Neural cell (in vitro differentiated cells): ENCODE measurements around the gene TRERF1. TPM values are rescaled to one million over a fixed set of nuclear protein-coding genes. Genes with fewer than 3 reads are reported as not detected.

ENCODE experiments used
- H2AFZ ChIP-seq: fragments of 200-600, 300-800 bp; sonication (generic), shearing (Covaris generic); 2 replicates; pipeline ENCODE4 v1.6.0; 2014; ENCODE audit warnings: low read depth, mild to moderate bottlenecking, antibody characterized with exemption, low read length, moderate library complexity
- H3F3A ChIP-seq: fragments of 200-600 bp; shearing (Covaris generic); 2 replicates; pipeline ENCODE4 v1.6.1; 2016; ENCODE audit warnings: mild to moderate bottlenecking, moderate library complexity, mixed read lengths, antibody characterized with exemption, low read length; ENCODE audit not compliant: insufficient read depth, poor library complexity, severe bottlenecking
- H3K27ac ChIP-seq: fragments of 200-600, 300-800 bp; sonication (generic), shearing (Covaris generic); 2 replicates; pipeline ENCODE4 v1.5.1; 2014; ENCODE audit warnings: mild to moderate bottlenecking, low read length, moderate library complexity
- H3K27me3 ChIP-seq: fragments of 300-800, 200-600 bp; sonication (generic), shearing (Covaris generic); 2 replicates; pipeline ENCODE4 v1.6.0; 2014; ENCODE audit warnings: mild to moderate bottlenecking, low read depth, low read length, moderate library complexity; ENCODE audit not compliant: insufficient read depth
- H3K36me3 ChIP-seq: fragments of 300-800, 200-600 bp; sonication (generic), shearing (Covaris generic); 2 replicates; pipeline ENCODE4 v1.5.1; 2014; ENCODE audit warnings: mild to moderate bottlenecking, antibody characterized with exemption, low read length, moderate library complexity; ENCODE audit not compliant: insufficient read depth
- H3K4me2 ChIP-seq: fragments of 300-800, 200-600 bp; sonication (generic), shearing (Covaris generic); 2 replicates; pipeline ENCODE4 v1.6.0; 2014; ENCODE audit warnings: mild to moderate bottlenecking, low read length
- H3K4me3 ChIP-seq: fragments of 300-800, 200-600 bp; sonication (generic), shearing (Covaris generic); 2 replicates; pipeline ENCODE4 v1.5.1; 2014; ENCODE audit warnings: mild to moderate bottlenecking, low read length, moderate library complexity
- H3K79me2 ChIP-seq: fragments of 200-600 bp; shearing (Covaris generic); replicated peaks from 2 replicates; pipeline ENCODE4 v1.6.0; 2014; ENCODE audit warnings: mild to moderate bottlenecking, low read length, moderate library complexity; ENCODE audit not compliant: insufficient read depth
- H3K9ac ChIP-seq: fragments of 300-800, 200-600 bp; sonication (generic), shearing (Covaris generic); 2 replicates; pipeline ENCODE4 v1.6.1; 2016; ENCODE audit warnings: mild to moderate bottlenecking, low read length, mixed read lengths
- H3K9me2 ChIP-seq: fragments of 200-600 bp; shearing (Covaris generic); 2 replicates; pipeline ENCODE4 v1.6.1; 2016; ENCODE audit warnings: mild to moderate bottlenecking, low read length, mixed read lengths; ENCODE audit not compliant: insufficient read depth
- H3K9me3 ChIP-seq: fragments of 200-600, 300-800 bp; sonication (generic), shearing (Covaris generic); 2 replicates; pipeline ENCODE4 v1.6.1; 2016; ENCODE audit warnings: mild to moderate bottlenecking, mixed run types, low read length, moderate library complexity, mixed read lengths
- H4K20me1 ChIP-seq: fragments of 200-600 bp; shearing (Covaris generic); 2 replicates; pipeline ENCODE4 v1.6.1; 2016; ENCODE audit warnings: mild to moderate bottlenecking, mixed run types; ENCODE audit not compliant: insufficient read depth
- EP300 ChIP-seq: fragments of 450-650 bp; conservative IDR thresholded peaks from 2 replicates; pipeline ENCODE4 v1.6.1; 2014; ENCODE audit warnings: antibody characterized with exemption, mild to moderate bottlenecking, moderate library complexity; ENCODE audit not compliant: poor library complexity, severe bottlenecking
- EZH2 ChIP-seq: fragments of 200-600, 300-800 bp; shearing (Covaris generic), sonication (generic); IDR thresholded peaks from 2 replicates; pipeline ENCODE4 v1.6.1; 2014; ENCODE audit warnings: antibody characterized with exemption, low read length, borderline replicate concordance, mild to moderate bottlenecking; ENCODE audit not compliant: insufficient read depth, poor library complexity, severe bottlenecking
- MXI1 ChIP-seq: fragments of 450-650 bp; conservative IDR thresholded peaks from 2 replicates; pipeline ENCODE4 v1.6.1; 2014; ENCODE audit warnings: antibody characterized with exemption, mild to moderate bottlenecking; ENCODE audit not compliant: poor library complexity, severe bottlenecking
- POLR2AphosphoS5 ChIP-seq: IDR thresholded peaks from 2 replicates; pipeline ENCODE4 v1.6.1; 2012
- RAD21 ChIP-seq: fragments of 450-650 bp; conservative IDR thresholded peaks from 2 replicates; pipeline ENCODE4 v1.6.1; 2014; ENCODE audit warnings: antibody characterized with exemption, mild to moderate bottlenecking, moderate library complexity
- REST ChIP-seq: IDR thresholded peaks from 2 replicates; pipeline ENCODE4 v1.6.1; 2012; ENCODE audit warnings: borderline replicate concordance
- SMC3 ChIP-seq: fragments of 450-650 bp; conservative IDR thresholded peaks from 2 replicates; pipeline ENCODE4 v1.6.1; 2014; ENCODE audit warnings: antibody characterized with exemption, mild to moderate bottlenecking, moderate library complexity; ENCODE audit not compliant: poor library complexity
- TAF1 ChIP-seq: IDR thresholded peaks from 2 replicates; pipeline ENCODE4 v1.6.1; 2012; ENCODE audit warnings: low read depth
- polyA plus RNA-seq: library from polyadenylated mRNA; depleted of rRNA; stranded (reverse); fragments of >200 nt; gene quantifications from 2 replicates; pipeline ENCODE4 v1.2.3, GENCODE V29; 2014
- TF ChIP-seq, protein P1 (sequence below): fragments of 450-650 bp; IDR thresholded peaks from 2 replicates; pipeline ENCODE4 v1.5.1; 2014; ENCODE audit warnings: antibody characterized with exemption, mild to moderate bottlenecking, moderate library complexity; ENCODE audit not compliant: poor library complexity, severe bottlenecking

The TRERF1 gene
- polyA plus RNA-seq, 1 donor from 2014 or later, result 4.5 TPM

DNA sequence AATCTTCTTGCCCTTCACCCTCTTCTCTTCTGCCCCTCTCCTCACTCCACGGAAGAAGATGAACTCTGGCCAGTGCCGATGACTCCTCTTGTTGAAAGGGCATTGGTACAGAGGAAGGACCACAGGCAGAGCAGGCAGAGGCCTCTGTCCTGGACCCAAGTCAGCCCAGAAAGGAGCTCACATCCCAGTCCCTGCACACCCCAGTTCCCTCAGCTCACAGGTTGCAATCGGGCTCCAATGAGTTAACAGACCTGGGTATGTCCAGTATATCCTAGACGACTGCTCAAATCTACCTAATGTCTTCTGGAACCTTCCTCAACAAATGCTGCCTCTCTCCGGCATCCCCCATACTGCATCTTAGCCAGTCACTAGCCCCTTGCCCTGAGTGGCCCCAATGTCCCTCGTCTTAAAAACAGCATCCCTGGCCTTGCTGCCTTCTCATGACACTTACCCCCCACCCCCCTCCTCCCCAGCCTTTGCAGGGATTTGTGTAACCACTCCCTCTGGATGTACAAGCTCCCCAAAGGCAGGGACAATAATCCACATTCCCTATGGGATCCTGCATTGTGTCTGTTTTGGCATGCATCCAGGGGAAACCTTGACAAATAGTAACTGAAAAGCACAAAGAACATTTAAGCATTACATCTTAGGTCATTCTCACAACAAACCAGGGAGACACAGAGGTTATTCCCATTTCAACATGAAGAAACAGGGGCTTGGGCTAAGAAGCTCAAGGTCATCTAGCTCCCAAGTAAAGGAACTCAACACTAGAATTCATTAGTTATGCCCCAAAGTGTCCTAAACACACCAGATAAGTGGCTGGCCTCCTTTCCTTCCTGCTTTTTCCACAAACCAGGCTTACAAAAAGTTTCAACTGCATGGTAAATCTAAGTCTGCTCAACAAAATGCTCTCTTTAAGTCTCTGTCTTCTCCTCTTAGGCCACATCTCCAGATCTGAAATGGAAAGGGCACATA is 45.1 kb downstream of the TRERF1 start:
- H3K9ac ChIP-seq, result no peak overlapping the region
- H4K20me1 ChIP-seq, result no peaks in the 10 kb centered on the region
- no peak overlapping the region for H3K27ac ChIP-seq
- H3K4me3 ChIP-seq, result no peak overlapping the region
- no peaks in the 10 kb centered on the region for H3F3A ChIP-seq
- H2AFZ ChIP-seq, result no peak overlapping the region
- no peak for TF ChIP-seq EZH2
- TF ChIP-seq, protein P1, sequence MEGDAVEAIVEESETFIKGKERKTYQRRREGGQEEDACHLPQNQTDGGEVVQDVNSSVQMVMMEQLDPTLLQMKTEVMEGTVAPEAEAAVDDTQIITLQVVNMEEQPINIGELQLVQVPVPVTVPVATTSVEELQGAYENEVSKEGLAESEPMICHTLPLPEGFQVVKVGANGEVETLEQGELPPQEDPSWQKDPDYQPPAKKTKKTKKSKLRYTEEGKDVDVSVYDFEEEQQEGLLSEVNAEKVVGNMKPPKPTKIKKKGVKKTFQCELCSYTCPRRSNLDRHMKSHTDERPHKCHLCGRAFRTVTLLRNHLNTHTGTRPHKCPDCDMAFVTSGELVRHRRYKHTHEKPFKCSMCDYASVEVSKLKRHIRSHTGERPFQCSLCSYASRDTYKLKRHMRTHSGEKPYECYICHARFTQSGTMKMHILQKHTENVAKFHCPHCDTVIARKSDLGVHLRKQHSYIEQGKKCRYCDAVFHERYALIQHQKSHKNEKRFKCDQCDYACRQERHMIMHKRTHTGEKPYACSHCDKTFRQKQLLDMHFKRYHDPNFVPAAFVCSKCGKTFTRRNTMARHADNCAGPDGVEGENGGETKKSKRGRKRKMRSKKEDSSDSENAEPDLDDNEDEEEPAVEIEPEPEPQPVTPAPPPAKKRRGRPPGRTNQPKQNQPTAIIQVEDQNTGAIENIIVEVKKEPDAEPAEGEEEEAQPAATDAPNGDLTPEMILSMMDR, result no peak
- no peak for TF ChIP-seq EP300
- no peak for TF ChIP-seq TAF1
- TF ChIP-seq MXI1, result no peak
- no peak for TF ChIP-seq POLR2AphosphoS5
- TF ChIP-seq SMC3, result no peak
- no peak for TF ChIP-seq REST
- TF ChIP-seq RAD21, result no peak
- no peaks in the 10 kb centered on the region for H3K9me3 ChIP-seq
- H3K36me3 ChIP-seq, result no peaks in the 10 kb centered on the region
- H3K4me2 ChIP-seq, result no peak overlapping the region
- H3K27me3 ChIP-seq, result no peaks in the 10 kb centered on the region
- peaks cover 5% of the 10 kb centered on the region for H3K79me2 ChIP-seq
- no peaks in the 10 kb centered on the region for H3K9me2 ChIP-seq

GRCh38 chr6:42405021-42405420 is 46.7 kb downstream of the TRERF1 start:
- Histone ChIP-seq H2AFZ (no peak overlapping the region), H3K36me3 (no peaks in the 10 kb centered on the region), H3K27me3 (no peaks in the 10 kb centered on the region), H3K9me2 (no peaks in the 10 kb centered on the region), H3F3A (no peaks in the 10 kb centered on the region), H3K9me3 (no peaks in the 10 kb centered on the region), H3K4me3 (no peak overlapping the region), H4K20me1 (no peaks in the 10 kb centered on the region), H3K79me2 (peaks cover 9% of the 10 kb centered on the region), H3K27ac (no peak overlapping the region), H3K9ac (no peak overlapping the region), H3K4me2 (no peak overlapping the region)
- TF ChIP-seq RAD21 (no peak), REST (no peak), TAF1 (no peak), MXI1 (no peak), EZH2 (no peak), SMC3 (no peak)
